OCI-M2 (cell line): ENCODE data around the gene TTLL1.
A peak's percentile ranks its signal among the peaks of the same experiment; 100 is the strongest.
"Not testable (repeated sequence)": the region's sequence is repeated elsewhere in the genome, so short reads cannot be mapped to it uniquely, and the experiment has no call there.

ENCODE experiments used
- DNase-seq: peaks from one replicate; lab custom pipeline; 2025; ENCODE audit not compliant: unreplicated experiment; lab: John Stamatoyannopoulos, UW

Gene TTLL1

DNA sequence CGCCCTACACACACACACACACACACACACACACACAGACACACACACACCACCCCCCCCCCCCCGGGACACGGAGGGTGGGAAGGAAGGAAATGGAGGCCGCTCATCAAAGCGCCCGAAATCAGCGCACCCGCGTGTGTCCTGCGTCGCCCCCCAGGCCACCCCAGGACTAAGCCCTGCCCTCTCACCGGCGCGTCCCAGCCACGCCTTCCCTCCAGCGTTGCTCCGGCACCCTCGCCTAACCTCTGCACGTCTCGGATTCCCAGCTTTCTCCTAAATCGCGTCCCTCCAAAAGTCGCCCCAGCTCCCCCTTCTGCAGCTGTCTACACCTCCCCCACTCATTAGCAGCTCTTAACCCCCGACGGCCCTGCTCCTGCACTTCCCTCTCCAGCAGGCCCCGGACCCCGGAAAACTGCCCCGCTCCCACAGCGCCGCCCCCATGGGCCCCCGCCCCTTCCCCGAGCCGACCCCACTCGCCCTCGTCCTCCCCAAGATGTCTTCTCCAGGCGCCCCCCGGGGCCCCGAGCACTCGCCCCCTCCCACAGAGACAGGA is 74.8 kb downstream of the TTLL1 start:
- no peak for DNase-seq

DNA sequence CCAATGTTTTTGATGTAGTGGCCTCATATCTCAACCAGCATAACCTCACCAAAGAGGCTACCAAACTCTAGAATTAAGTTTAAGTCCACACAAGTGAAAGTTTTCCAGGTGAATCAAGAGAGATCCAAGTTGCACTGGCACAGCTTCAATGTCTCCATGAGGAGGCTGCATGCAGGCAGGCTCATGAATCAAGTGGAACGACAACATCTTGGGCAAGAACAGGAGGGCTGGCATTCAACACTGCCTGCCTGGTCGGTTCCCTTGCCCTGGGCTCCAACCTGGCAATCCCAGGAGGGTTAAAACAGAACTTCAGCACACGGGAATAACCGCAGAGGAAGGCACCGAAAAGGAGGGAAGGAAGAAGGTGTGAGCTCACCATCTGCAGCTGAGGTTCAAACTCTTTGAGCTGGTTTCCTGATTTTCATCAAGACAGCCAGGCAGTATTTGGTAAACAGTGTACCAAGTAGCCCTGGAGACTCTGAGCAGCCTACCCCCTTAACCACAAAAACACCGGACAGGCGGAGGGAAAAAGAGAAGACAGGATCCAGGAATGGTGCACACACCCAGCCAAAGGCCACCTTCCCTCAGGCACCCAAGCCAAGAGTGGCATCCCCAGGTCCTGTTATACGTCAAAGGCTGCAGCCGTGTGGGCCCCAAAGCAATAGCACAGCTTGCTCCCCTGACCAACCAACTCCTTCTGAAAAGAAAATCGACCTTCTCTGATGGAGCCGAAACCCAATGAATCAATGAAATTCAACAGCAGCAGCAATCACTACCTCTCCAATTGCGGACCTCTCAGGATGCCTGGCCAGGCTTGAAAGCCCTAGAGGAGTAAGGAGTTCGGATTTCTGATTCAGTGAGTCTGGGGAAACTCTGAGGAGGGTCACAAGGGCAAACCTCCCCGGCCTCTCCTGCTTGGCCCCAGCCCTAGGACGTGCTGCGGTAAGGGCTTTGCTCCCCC is 75.6 kb downstream of the TTLL1 start:
- no peak for DNase-seq

DNA sequence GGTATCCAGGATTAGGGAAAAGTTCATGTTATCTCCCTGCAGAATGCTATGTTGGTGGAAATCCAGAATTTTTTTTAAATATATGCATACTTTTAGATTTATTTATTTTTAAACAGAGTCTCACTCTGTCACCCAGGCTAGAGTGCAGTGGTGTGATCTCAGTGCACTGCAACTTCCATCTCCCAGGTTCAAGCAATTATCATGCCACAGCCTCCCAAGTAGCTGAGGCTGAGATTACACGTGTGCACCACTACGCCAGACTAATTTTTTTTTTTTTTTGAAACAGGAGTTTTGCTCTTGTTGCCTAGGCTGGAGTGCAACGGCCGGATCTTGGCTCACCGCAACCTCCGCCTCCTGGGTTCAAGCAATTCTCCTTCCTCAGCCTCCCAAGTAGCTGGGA is 76.8 kb downstream of the TTLL1 start:
- DNase-seq, result no peak

DNA sequence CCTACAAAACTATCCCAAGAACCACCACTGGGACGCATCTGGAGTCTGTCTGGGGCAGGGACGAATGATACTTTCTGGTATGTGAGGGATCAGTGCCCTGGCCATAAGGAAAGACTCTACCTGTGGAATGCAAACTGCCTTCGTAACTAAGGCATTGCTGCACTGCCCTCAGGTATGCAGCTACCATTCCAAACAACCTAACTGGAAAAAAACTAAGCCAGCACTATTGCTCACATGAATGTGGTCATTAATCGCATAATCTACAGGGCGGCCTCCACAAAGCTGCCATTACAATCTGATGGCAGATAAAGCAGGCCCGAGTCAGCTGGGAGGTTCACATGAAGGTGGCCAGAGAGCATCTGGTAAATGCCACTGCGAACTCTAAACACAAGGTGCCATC is 78.1 kb downstream of the TTLL1 start:
- DNase-seq, result no peak

DNA sequence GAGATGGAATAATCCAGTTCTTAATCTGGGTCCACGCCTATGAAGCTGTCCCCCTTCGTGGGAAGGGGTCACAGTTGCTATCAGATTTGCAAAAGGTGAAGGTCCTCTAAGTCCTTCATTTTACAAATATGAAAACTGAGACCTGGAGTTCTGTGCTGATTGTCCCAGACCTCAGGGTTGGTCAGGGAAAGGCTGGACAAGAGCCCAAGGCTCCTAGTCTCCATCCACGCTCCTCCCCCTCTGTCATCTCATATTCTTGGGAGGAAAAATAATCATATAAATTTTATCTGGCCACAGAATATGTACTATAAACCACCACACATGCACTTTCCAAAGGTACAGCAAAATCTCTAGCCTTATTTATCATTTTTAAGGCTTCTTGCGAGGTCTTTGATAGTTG is 79.7 kb downstream of the TTLL1 start:
- DNase-seq, result no peak

DNA sequence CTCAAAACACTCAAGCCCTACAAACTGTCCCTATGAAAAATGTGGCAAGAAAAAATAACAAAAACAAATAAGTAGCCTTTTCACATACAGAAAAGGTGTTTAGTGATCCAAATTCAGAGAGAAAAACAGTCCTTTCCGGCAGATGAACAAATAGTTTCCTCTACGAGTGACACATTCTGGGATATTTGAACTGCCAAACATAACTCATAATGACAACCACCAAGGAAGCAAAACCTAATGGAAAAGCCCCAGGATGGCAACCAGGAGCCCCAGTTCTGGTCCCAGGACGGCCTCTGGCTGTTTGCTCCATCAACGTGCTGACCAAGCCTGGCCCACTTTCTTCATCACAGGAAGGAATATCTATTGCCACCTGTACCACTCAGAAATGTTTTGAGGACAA is 80.3 kb downstream of the TTLL1 start:
- no peak for DNase-seq

DNA sequence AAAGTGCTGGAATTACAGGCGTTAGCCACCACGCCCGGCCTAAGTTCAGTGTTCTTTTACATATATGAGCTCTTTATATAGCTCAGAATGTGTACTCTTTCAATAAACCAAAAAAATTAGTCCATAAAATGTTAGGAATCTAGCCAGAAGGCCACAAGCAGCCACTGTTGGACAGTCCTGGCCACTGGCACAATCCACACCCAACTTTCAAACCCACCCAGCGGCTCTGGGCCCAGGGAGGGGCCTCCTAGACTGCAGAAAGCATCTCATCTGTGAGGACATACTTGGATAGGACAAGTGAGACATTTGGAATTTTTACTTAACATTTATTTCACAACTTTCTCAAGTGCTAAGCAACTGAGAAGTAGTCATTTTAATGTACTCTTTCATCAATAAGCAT is 80.7 kb downstream of the TTLL1 start:
- DNase-seq, result no peak

DNA sequence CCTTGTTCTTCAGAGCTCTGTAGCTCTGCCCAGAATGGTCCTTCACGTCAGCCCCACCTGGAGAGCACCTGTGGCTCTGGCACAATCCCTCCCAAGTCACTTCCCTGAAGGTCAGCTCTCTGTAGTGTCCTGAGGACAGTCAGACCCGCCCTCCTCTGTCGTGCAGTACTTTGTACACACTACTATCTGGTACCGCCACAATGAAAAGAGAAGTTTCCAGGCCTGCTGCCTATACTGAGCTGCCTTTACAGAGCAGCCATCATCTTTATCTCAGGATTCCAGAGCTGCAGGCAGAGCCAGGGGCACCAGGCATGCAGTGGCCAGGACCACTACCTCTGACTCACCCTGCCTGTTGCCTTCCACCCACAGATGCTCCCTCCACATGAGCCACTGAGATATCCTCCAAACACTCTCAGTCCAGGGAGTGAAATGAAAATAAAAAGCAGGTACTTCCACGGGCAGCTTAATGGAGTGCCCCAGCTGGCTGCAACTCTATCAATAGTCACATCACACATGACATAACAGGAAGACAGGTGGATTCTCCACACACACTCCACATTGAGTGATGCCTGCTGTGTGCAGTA is 81.6 kb downstream of the TTLL1 start:
- DNase-seq, result peak; percentile 76

DNA sequence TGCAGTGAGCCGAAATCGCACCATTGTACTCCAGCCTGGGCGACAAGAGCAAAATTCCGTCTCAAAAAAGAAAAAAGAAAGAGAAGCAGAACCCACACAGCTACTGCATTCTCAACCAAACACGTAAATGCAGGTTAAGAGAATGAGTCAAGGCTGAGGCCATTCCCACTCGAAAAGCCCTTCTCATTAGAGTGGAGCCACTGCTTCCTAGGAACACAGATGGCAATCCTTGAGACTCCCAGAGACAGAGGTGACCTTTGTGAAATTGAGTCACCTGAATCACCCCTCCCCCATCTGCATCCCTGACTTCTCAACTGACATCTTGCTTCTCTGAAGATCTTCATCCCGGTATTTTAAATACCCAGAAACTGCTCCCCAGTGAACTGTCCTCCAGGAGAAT is 82.4 kb downstream of the TTLL1 start:
- no peak for DNase-seq

DNA sequence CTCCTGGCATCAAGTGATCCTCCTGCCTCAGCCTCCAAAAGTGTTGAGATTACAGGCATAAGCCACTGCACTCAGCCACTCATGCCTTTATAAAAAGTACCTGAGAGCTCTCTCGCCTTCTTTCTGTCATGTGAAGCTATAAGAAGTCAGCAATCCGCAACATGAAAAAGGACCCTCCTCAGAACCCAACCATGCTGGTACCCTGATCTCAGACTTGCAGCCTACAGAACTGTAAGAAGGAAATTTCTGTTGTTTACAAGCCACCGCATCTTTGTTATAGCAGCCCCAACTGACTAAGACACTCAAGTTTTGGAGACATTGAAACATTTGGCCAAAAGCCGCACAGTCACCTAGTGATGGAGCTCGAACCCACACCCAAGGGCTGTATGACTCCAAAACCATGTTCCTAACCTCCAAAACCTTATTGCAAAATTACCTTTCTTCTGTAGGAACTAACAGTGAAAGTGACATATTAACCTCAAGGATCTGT is 83.1 kb downstream of the TTLL1 start:
- DNase-seq, result no peak

DNA sequence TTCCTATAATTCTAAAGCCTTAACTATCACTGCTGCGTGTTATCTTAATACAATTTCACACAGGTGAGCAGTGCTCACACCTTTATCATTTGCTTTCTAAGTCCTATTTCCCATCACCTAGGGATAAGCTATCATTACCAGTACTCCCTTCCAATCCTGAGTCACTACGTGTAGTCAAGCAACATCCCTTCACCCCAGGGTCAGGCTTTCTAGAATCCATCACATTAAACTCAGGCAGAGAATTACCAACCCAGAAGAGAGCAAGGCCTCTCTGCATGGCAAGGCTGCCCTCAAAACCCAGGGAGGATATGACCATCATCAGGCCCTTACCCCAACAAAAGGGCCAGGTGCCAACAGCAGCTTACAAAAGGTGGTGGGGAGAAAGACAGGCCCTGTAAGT is 84.1 kb downstream of the TTLL1 start:
- no peak for DNase-seq

DNA sequence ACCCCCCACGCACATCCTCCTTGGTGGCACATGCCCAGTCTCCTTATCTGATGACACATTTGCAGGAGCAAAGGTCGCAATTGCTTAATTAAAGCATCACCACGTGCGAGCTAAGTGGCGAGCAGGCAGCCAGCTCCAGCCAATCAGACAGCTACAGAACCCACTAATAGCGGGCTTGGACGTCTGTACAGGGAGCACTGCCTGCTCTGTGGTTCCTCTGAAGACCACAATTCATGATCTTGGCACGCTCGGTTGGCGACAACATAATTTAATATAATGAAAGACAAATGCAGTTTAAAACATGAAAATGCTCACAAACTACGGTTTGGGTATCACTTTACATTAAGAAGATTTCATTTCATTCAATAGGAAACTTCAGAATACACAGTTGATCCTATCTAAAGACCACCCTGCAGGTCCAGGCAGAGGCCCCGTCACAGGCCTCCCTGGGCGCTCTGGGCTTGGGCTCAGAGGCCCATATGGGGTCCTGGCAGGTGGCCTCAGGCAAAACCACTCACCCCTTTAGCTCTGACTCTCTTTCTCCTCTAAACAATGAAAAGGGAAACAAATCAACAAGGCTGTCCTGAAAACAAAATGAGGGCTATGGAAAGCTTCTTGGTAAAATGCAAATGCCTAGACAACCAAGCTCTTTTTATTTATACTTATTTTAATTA is 84.7 kb downstream of the TTLL1 start:
- no peak for DNase-seq

DNA sequence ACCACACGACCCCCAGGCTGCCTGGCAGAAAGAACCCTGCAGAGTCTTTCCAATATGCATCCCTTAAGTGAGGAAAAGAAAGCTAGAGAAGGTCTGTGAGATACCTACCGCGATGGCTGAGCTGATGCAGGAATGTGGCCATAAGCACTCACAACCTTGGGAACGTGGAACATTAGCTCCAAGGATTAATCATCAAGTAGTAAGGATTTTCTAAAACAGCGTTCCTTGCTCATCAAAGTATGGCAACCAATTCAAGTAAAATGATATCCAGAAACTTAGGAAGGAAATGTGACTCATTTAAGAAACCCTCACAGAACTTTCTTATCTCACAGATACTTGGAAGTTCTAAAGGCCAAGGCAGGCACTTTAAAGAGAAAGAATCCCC is 87.0 kb downstream of the TTLL1 start:
- no peak for DNase-seq

DNA sequence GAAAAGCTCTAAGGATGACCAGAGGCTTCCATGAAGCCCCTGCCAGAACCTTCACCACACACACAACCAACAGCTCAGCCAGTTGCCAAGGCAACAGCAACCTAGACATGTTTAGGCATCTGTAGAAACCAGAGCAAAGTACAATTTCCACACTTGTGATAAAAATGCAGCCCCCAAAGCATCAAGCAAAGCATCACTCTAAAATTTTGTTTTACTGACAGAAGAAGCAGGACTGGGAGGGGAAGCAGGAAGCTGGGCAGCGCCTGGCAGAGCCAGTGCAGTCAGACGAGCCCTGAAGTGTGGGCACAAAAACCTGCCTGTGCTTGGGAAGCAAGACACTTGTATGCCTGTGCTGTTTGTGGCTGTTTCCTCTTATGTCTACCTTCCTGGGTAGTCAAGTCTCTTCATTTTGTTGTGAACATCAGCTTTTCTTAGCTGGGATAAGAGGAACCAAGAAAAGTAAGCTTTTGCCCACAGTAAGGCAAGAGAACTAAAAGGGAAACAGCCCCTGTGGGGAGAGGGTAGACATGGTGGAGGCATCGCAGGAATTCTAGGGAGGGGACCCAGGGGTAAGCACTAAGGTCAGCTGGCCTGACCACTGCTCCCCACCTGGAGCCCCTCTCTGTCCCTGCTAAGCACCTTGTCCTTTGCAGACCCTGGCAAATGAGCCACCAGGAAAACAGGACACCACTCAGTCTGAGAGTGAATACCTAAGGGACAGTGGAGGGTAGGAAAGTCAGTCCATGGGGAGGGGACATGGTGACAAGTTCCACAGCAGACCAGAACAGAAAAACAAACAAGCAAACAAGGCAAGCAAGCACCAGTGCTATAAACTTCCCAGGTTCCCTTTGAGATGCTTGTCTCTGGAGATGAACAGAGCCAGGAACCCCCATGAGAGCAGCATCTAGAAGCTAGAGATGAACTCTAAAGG is 87.7 kb downstream of the TTLL1 start:
- no peak for DNase-seq

DNA sequence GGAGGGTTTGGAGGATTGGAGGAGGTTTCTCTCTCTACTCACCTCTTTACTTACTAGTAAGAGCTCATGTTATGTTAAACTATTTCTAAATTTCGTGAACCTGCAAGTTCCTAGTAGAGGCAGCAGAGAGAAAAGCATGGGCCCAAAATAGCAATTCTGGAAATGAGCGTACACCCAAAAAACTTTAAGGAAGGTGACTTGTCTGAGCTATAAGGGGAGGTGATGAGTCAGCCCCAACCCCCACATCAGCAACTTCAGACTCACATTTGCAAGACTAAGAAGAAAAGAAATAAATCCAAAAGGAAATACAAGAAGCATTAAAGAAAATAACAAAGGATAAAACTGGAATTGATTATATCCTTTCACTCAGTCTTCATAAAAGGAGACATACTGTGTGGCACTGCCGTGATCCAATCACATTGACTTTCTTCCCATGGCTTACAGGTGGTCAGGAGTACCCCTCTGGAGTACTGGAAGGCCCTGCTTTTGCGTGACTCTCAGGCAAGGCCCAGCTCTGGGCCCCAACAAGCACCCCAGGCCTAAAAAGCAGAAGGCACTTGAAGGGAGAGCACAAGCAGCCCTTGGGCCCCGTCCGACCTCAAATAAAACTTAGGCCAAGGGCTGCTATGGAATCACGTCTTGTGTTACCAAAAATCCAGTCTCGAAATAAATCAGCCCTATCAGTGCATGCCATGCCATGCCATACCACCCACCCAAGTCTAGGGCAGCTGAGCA is 88.6 kb downstream of the TTLL1 start:
- no peak for DNase-seq

DNA sequence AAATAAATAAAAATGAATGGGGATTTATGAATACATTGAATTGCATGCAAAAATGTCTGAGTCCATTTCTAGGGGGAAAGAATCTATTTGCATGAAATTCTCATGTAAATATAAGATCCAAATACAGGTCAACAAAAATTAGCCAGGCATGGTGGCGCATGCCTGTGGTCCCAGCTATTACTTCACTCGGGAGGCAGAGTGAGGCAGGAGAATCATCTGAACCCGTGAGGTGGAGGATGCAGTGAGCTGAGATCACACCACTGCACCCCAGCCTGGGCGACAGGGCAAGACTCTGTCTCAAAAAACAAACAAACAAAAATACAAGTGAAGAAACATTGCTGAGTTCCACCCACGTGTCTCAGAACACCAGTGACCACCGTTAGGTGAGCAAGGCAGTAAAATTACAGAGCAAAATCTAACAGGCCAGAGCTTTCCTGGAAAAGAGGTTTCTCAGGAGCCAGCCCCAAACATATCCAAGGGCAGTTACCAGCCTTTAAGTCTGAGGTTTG is 91.6 kb downstream of the TTLL1 start:
- no peak for DNase-seq

DNA sequence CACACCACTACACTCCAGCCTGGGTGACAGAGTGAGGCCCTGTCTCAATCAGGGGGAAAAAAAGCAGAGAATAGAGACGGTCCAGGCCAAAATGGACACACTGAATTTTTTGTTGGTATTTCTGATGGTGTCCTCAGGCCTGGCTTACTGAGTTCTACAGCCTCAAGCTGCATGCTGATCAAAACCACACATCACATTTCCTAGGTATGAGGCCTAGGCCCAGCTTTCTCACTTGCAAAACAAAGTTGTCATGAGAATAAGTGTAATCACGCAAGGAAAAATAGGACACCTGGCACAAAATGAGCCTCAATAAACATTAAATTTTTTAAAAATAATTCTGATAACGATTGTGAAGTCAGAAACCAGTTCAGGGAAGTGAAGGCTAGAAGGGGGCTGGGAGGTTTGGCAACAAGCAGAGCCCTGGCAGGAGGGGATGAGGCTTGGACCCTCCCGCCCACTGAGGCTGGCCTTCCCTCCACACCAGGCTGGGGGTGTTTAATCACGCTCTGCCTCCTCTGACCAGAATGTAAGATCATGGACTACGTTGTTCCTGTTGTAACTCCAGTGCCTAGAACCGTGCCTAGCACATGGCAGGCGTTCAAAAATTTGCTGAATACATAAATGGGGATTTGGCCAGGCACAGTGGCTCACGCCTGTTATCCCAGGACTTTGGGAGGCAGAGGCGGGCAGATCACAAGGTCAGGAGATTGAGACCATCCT is 92.4 kb downstream of the TTLL1 start:
- no peak for DNase-seq

DNA sequence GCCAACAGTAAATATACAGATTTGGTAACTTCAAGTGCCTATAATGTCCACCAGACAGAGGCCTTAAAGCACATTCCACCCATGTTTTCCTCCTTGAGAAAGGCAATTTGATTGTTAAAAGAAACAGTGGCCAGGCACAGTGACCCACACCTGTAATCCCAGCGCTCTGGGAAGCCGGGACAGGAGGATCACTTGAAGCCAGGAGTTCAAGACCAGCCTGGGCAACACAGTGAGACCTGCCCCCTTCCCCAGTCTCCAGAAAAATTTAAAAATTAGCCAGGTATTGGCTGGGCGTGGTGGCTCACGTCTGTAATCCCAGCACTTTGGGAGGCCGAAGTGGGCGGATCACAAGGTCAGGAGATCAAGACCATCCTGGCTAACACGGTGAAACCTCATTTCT is 93.5 kb downstream of the TTLL1 start:
- DNase-seq, result not testable (repeated sequence)
